ENCODE measurements around the gene MAML2. TPM values are rescaled to one million over a fixed set of nuclear protein-coding genes. Genes with fewer than 3 reads are reported as not detected.

MAML2 gene
- total RNA-seq, 1 experiment from 2014 or later, result 22.7 TPM

DNA sequence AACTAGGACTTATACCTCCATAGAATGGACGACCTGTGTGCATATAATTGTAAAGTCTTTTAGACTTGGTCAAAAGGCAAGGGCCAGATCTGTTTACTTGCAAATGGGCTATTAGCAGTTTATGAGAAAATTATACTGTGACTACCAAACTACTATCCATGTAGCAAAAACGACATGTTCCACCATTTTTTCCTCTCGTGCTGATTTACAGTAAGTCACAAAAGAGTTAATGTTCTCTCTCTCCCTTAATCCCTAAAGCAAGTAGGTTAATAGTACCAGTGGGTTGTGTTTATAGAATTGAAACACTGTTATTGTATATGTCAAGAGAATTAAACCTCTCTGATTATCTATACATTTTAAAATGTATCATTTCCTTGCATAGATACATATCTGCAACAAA lies 147.3 kb downstream of the MAML2 start:
- Mint-ChIP-seq H3K27ac (ENCODE audit: unreplicated experiment) (no peak overlapping the region), H3K36me3 (ENCODE audit: insufficient read depth, unreplicated experiment) (peaks cover 16% of the 10 kb centered on the region), H3K9me3 (ENCODE audit: low read depth, unreplicated experiment) (no peaks in the 10 kb centered on the region), H3K4me3 (ENCODE audit: low read depth, unreplicated experiment) (no peak overlapping the region), H3K4me1 (ENCODE audit: low read depth, unreplicated experiment) (peaks cover 25% of the 10 kb centered on the region), H3K27me3 (ENCODE audit: unreplicated experiment) (no peaks in the 10 kb centered on the region)
- TF ChIP-seq, protein P1, sequence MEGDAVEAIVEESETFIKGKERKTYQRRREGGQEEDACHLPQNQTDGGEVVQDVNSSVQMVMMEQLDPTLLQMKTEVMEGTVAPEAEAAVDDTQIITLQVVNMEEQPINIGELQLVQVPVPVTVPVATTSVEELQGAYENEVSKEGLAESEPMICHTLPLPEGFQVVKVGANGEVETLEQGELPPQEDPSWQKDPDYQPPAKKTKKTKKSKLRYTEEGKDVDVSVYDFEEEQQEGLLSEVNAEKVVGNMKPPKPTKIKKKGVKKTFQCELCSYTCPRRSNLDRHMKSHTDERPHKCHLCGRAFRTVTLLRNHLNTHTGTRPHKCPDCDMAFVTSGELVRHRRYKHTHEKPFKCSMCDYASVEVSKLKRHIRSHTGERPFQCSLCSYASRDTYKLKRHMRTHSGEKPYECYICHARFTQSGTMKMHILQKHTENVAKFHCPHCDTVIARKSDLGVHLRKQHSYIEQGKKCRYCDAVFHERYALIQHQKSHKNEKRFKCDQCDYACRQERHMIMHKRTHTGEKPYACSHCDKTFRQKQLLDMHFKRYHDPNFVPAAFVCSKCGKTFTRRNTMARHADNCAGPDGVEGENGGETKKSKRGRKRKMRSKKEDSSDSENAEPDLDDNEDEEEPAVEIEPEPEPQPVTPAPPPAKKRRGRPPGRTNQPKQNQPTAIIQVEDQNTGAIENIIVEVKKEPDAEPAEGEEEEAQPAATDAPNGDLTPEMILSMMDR (IDR thresholded peaks at IDR 0.05; ENCODE audit: unreplicated experiment), result no peak
- CTCF ChIA-PET, result no interaction called here
- intact Hi-C loops (cut with micrococcal nuclease; ENCODE audit: unreplicated experiment), result no loop called here
- DNase-seq, result no peak
- BruUV-seq (replicated peaks), result no TSS peak

DNA sequence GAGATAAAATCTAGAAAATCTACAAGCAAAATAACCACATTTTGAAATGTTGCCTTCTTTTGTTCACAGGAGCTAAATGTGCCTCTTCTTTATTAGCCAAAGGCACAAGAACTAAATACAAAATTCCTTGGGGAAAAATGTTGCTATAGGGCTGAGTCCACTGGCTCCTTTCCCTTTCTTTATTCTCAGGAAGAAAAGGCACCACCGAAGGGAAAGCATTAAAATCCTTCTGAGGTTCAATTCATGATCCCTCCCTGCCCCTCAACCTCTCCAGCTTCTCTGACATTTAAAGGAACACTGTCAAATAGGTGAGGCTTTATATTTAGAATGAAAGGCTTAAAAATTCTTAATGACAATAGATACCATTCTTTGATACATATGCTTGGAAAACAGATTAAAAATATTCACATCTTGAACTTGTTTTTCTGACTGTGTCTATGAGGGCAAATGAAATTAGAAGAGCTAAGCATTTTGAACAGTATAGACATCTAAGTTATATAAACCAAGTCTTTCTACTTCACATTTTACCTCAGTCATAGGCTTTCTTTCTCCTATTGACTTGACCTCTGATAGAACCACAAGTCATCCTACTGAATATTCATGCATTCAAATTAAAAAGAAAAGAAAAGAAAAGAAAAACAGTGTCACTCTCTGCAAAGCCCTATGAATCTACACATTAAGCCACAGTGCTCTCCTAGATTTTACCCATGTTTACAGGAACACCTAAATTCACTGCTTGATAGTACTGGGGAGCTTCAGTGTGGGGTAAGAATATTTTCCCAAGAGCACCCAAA lies 148.2 kb downstream of the MAML2 start:
- Mint-ChIP-seq H3K36me3 (ENCODE audit: insufficient read depth, unreplicated experiment) (peaks cover 14% of the 10 kb centered on the region), H3K4me3 (ENCODE audit: low read depth, unreplicated experiment) (no peak overlapping the region), H3K27ac (ENCODE audit: unreplicated experiment) (no peak overlapping the region), H3K4me1 (ENCODE audit: low read depth, unreplicated experiment) (peaks cover 26% of the 10 kb centered on the region), H3K9me3 (ENCODE audit: low read depth, unreplicated experiment) (no peaks in the 10 kb centered on the region), H3K27me3 (ENCODE audit: unreplicated experiment) (no peaks in the 10 kb centered on the region)
- BruUV-seq (replicated peaks), result no TSS peak
- CTCF ChIA-PET, result interaction anchor here (0.5 kb wide), 1 partner anchor 122 kb away, joined by 4 read pairs; no protein-coding TSS in a partner anchor
- intact Hi-C loops (cut with micrococcal nuclease; ENCODE audit: unreplicated experiment), result no loop called here
- TF ChIP-seq, protein P1 (IDR thresholded peaks at IDR 0.05; ENCODE audit: unreplicated experiment), result no peak
- no peak for DNase-seq

DNA sequence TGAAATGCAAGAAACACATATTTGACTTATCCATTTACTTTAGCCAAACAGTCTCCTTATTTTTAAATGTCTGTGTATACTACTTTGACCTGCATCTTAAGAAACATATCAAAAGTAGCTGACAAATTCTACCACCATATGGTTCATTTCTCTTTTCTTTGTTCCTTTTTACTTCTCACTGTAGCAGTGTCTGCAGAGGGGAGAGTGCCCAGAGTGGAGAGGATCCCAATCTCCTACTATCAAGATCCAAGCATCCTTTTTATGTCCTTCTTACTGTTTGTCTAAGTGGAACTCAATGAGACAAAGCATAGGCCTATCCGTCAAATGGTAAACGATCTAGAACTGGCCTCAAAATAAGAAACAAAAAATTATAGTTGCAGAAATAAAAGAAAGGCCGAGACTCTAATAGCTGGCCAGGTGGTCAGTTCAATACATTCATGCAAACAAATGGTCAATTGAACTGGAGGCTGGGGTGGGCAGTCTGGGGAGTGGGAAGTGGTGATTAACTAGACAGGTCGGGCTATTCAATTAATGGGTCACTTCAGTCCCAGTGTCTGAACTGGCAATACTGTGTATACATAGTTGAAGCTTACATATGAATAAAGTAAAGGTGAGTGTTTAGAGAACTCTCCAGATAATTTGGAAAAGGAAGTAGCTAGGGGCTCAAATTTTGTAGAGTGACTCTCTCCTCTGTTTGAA lies 149.1 kb downstream of the MAML2 start:
- no peaks in the 10 kb centered on the region for H3K27me3 Mint-ChIP-seq (ENCODE audit: unreplicated experiment)
- intact Hi-C loops (cut with micrococcal nuclease; ENCODE audit: unreplicated experiment), result no loop called here
- peaks cover 8% of the 10 kb centered on the region for H3K36me3 Mint-ChIP-seq (ENCODE audit: insufficient read depth, unreplicated experiment)

DNA sequence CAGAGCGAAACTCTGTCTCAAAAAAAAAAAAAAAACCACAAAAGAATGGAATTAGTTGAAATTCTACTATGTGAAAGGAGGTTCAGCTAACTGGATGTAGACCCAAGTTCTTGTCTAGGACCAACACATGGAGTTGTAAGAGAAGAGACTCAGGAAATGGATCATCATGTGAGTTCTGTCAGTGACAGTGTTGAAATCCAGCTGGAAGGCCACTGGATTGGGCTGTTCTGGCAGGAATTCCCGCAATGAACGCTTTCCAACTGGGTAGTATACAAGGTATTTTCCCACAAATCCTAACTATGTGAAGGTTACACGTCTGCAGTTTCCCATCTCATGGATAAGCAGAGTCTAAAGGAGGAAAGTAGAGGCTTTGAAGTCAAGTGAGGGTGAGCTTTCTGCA lies 151.2 kb downstream of the MAML2 start:
- TF ChIP-seq, protein P1 (IDR thresholded peaks at IDR 0.05; ENCODE audit: unreplicated experiment), result no peak
- H3K27ac Mint-ChIP-seq (ENCODE audit: unreplicated experiment), result no peak overlapping the region
- no peak for DNase-seq
- intact Hi-C loops (cut with micrococcal nuclease; ENCODE audit: unreplicated experiment), result no loop called here
- H3K4me1 Mint-ChIP-seq (ENCODE audit: low read depth, unreplicated experiment), result peaks cover 23% of the 10 kb centered on the region
- H3K9me3 Mint-ChIP-seq (ENCODE audit: low read depth, unreplicated experiment), result no peaks in the 10 kb centered on the region
- H3K27me3 Mint-ChIP-seq (ENCODE audit: unreplicated experiment), result no peaks in the 10 kb centered on the region
- BruUV-seq (replicated peaks), result no TSS peak
- no peak overlapping the region for H3K4me3 Mint-ChIP-seq (ENCODE audit: low read depth, unreplicated experiment)
- no peaks in the 10 kb centered on the region for H3K36me3 Mint-ChIP-seq (ENCODE audit: insufficient read depth, unreplicated experiment)
- CTCF ChIA-PET, result interaction anchor here (0.7 kb wide), 1 partner anchor 343 kb away, joined by 3 read pairs; no protein-coding TSS in a partner anchor

More for the DNA sequence above, 149.1 kb downstream of the MAML2 start:
- BruUV-seq (replicated peaks), result no TSS peak
- DNase-seq, result no peak
- no peak overlapping the region for H3K27ac Mint-ChIP-seq (ENCODE audit: unreplicated experiment)
- H3K4me1 Mint-ChIP-seq (ENCODE audit: low read depth, unreplicated experiment), result peaks cover 26% of the 10 kb centered on the region
- no peaks in the 10 kb centered on the region for H3K9me3 Mint-ChIP-seq (ENCODE audit: low read depth, unreplicated experiment)
- no peak overlapping the region for H3K4me3 Mint-ChIP-seq (ENCODE audit: low read depth, unreplicated experiment)
- TF ChIP-seq, protein P1 (IDR thresholded peaks at IDR 0.05; ENCODE audit: unreplicated experiment), result no peak
- CTCF ChIA-PET, result no interaction called here

Measured in Calu3 (cell line).